Activated CD8-positive, alpha-beta T cell treated with anti-CD3 and anti-CD28 coated beads for 36 hours (primary cell): Measurements from ENCODE around the gene RFC5. TPM values are rescaled to one million over a fixed set of nuclear protein-coding genes. Genes with fewer than 3 reads are reported as not detected.

Experiments
- ATAC-seq: fragments of 200-7000 bp; cut with Tn5 transposase; one replicate; pipeline ENCODE4 v1.10.0; 2021; ENCODE audit warnings: mild to moderate bottlenecking, moderate library complexity
- CTCF ChIA-PET: fragments of 350-600 bp; sonication (Branson Sonifier 250); formaldehyde crosslinking; loops from one replicate; lab custom pipeline; 2021; ENCODE audit warnings: antibody characterized with exemption; lab: Charles Lee
- POLR2A ChIA-PET: fragments of 350-600 bp; sonication (Branson Sonifier 250); formaldehyde crosslinking; loops from one replicate; lab custom pipeline; 2021; ENCODE audit warnings: antibody characterized with exemption; lab: Charles Lee
- DNase-seq: peaks from one replicate; pipeline ENCODE4 v3.0.0-alpha.2; 2020
- H3K27ac Mint-ChIP-seq: one replicate; pipeline ENCODE4 v1.8.0; 2021; ENCODE audit warnings: mild to moderate bottlenecking, mixed read lengths
- H3K27me3 Mint-ChIP-seq: one replicate; pipeline ENCODE4 v1.8.0; 2021; ENCODE audit warnings: mixed read lengths
- H3K36me3 Mint-ChIP-seq: one replicate; pipeline ENCODE4 v1.8.0; 2021; ENCODE audit warnings: low read depth, mixed read lengths
- H3K4me1 Mint-ChIP-seq: one replicate; pipeline ENCODE4 v1.8.0; 2021; ENCODE audit warnings: low read depth, mixed read lengths
- H3K4me3 Mint-ChIP-seq: one replicate; pipeline ENCODE4 v1.8.0; 2021; ENCODE audit warnings: mild to moderate bottlenecking, moderate library complexity, mixed read lengths
- H3K9me3 Mint-ChIP-seq: one replicate; pipeline ENCODE4 v1.8.0; 2021; ENCODE audit warnings: mixed read lengths
- CTCF ChIP-seq: fragments of 200-600 bp; IDR thresholded peaks from one replicate; pipeline ENCODE4 v1.8.0; 2022; ENCODE audit warnings: antibody characterized with exemption, mild to moderate bottlenecking
- intact Hi-C: fragments of 100-400 bp; cut with micrococcal nuclease; formaldehyde crosslinking; loops from one replicate; pipeline ENCODE4 v1.10.0; 2022
- total RNA-seq, 2 experiments: library from RNA; stranded (reverse); gene quantifications; one replicate each; pipeline ENCODE4 v1.2.3, GENCODE V29; 2021

RFC5 gene
- total RNA-seq, 2 experiments from 2014 or later: 59.8 to 65.6 TPM

DNA sequence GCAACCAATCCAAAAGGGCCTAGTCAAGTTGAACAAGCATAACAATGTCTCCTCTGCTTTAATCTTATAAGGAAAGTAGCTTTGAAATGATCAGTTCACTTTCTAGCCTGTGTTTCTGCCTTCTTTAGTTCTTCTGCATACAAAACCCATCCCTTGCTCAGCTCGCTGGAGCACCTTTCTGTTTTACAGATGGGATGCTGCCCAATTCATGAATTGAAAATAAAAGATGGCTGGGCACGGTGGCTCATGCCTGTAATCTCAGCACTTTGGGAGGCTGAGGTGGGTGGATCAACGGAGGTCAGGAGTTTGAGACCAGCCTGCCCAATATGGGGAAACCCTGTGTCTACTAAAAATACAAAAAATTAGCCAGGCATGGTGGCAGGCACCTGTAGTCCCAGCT is 4.5 kb upstream of the RFC5 start:
- DNase-seq: no peak
- TF ChIP-seq CTCF: no peak
- intact Hi-C loops: no loop called here
- POLR2A ChIA-PET: interaction anchor here (0.8 kb wide), 1 partner anchor 23 kb away, joined by 3 read pairs; no protein-coding TSS in a partner anchor
- CTCF ChIA-PET: interaction anchor here (1.3 kb wide), 1 partner anchor 55 kb away, joined by 3 read pairs; no protein-coding TSS in a partner anchor
- Mint-ChIP-seq H3K4me3 (no peak overlapping the region), H3K4me1 (peaks cover 2% of the 10 kb centered on the region), H3K27ac (no peak overlapping the region), H3K9me3 (no peaks in the 10 kb centered on the region), H3K36me3 (no peaks in the 10 kb centered on the region), H3K27me3 (peaks cover 2% of the 10 kb centered on the region)
- no peak for ATAC-seq

GRCh38 chr12:118013283-118013682 is 3.2 kb upstream of the RFC5 start:
- POLR2A ChIA-PET: no interaction called here
- no peaks in the 10 kb centered on the region for H3K9me3 Mint-ChIP-seq
- H3K36me3 Mint-ChIP-seq: peaks cover 8% of the 10 kb centered on the region
- DNase-seq (no peak), ATAC-seq (no peak)
- H3K27me3 Mint-ChIP-seq: no peaks in the 10 kb centered on the region
- H3K4me3 Mint-ChIP-seq: no peak overlapping the region
- CTCF ChIA-PET: interaction anchor here (0.7 kb wide), 1 partner anchor 826 kb away, joined by 3 read pairs; no protein-coding TSS in a partner anchor
- no peak for TF ChIP-seq CTCF
- peaks cover 10% of the 10 kb centered on the region for H3K4me1 Mint-ChIP-seq
- H3K27ac Mint-ChIP-seq: no peak overlapping the region
- intact Hi-C loops: no loop called here

- TF ChIP-seq CTCF: no peak
- Mint-ChIP-seq H3K9me3 (no peaks in the 10 kb centered on the region), H3K27me3 (no peaks in the 10 kb centered on the region), H3K36me3 (peaks cover 23% of the 10 kb centered on the region), H3K4me1 (peaks cover 12% of the 10 kb centered on the region), H3K4me3 (no peak overlapping the region), H3K27ac (no peak overlapping the region)
- ATAC-seq (no peak), DNase-seq (no peak)
- ChIA-PET POLR2A (no interaction called here), CTCF (no interaction called here)
- intact Hi-C loops: no loop called here
Observed at GRCh38 chr12:118015306-118015705, 1.2 kb upstream of the RFC5 start.

- no peaks in the 10 kb centered on the region for H3K9me3 Mint-ChIP-seq
- ChIA-PET POLR2A (interaction anchor here (0.6 to 1.7 kb wide), 9 partner anchors 17 to 1653 kb away, joined by 3 to 7 read pairs (median 4); no protein-coding TSS in a partner anchor), CTCF (interaction anchor here (1.2 to 1.8 kb wide), 6 partner anchors 16 to 360 kb away, joined by 3 to 6 read pairs (median 4); partner anchors contain the start of gene SUDS3)
- ATAC-seq (no peak), DNase-seq (no peak)
- TF ChIP-seq CTCF: no peak
- peak overlapping the region; percentile 85 for H3K4me3 Mint-ChIP-seq
- intact Hi-C loops: no loop called here
- peaks cover 12% of the 10 kb centered on the region for H3K4me1 Mint-ChIP-seq
- H3K27ac Mint-ChIP-seq: no peak overlapping the region
- peaks cover 29% of the 10 kb centered on the region for H3K36me3 Mint-ChIP-seq
- H3K27me3 Mint-ChIP-seq: no peaks in the 10 kb centered on the region
Observed at GRCh38 chr12:118015944-118016343, 559 bp upstream of the RFC5 start.

DNA sequence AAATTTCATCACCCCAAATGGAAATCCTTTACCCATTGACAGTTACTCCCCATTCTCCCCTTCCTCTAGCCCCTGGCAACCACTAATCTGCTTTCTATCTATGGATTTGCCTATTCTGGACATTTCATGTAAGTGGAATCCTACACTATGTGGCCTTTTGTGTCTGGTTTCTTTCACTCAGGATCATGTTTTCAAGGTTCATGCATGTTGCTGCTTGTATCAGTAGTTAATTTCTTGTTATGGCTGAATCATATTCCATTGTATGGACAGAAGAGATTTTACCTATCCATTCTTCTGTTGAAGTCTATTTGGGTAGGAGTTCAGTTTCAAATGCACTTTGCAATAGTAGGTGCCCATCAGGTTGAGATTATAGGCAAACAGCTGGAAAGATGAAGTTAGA is 1.4 kb downstream of the RFC5 start:
- ATAC-seq (no peak), DNase-seq (no peak)
- POLR2A ChIA-PET: interaction anchor here (1.1 kb wide), 1 partner anchor 10 kb away, joined by 3 read pairs; no protein-coding TSS in a partner anchor
- Mint-ChIP-seq H3K4me1 (peaks cover 14% of the 10 kb centered on the region), H3K27me3 (no peaks in the 10 kb centered on the region), H3K36me3 (peaks cover 44% of the 10 kb centered on the region), H3K27ac (peak overlapping the region; percentile 31), H3K9me3 (no peaks in the 10 kb centered on the region), H3K4me3 (peak overlapping the region; percentile 85)
- CTCF ChIA-PET: interaction anchor here (1.1 to 1.4 kb wide), 2 partner anchors 38 to 47 kb away, joined by 3 read pairs; no protein-coding TSS in a partner anchor
- no peak for TF ChIP-seq CTCF
- intact Hi-C loops: no loop called here
